K562 (cell line): Measurements from ENCODE around the gene ALKBH8. TPM values are rescaled to one million over a fixed set of nuclear protein-coding genes. Genes with fewer than 3 reads are reported as not detected.

ENCODE experiments used
- ATAC-seq: fragments of 200-7000 bp; cut with Tn5 transposase; 3 replicates; pipeline ENCODE4 v1.9.1; 2020; ENCODE audit warnings: moderate library complexity
- BruUV-seq: library from RNA; stranded (reverse); fragments of 400-500 nt; replicated peaks from 2 replicates; lab custom pipeline; 2021; lab: Mats Ljungman, UMichigan
- CTCF ChIA-PET: fragments of 300-600 bp; formaldehyde crosslinking; extraction: SDS; loops from one replicate; lab custom pipeline; 2021; ENCODE audit warnings: low intra/inter-chr PET ratio; lab: Yijun Ruan, JAX
- POLR2A ChIA-PET: fragments of 300-600, 350-650 bp; sonication (Branson Sonifier 250); formaldehyde crosslinking; extraction: SDS; loops from one replicate; lab custom pipeline; 2021; ENCODE audit warnings: antibody characterized with exemption, inconsistent platforms; lab: Yijun Ruan, JAX
- DNase-seq, 4 experiments: peaks; one replicate each; pipeline versions ENCODE4 v3.0.0 to v3.0.0-alpha.2; 2011 to 2018; ENCODE audit warnings: low spot score in 3 of 4, mixed read lengths in 3 of 4; ENCODE audit errors: extremely low read depth in 1 of 4
- FAIRE-seq: peaks from 2 replicates; lab custom pipeline; 2011; peaks lifted over from hg19 to GRCh38; lab: Jason Lieb, UNC
- H2AFZ ChIP-seq: 2 replicates; pipeline ENCODE4 v1.6.0; 2011; ENCODE audit warnings: low read depth, low read length, control low read depth, inconsistent platforms
- H3K27ac ChIP-seq: fragments of 200-600 bp; 3 replicates; pipeline ENCODE4 v1.8.0; 2011; ENCODE audit warnings: low read depth, mild to moderate bottlenecking, control low read depth, inconsistent platforms, low read length, moderate library complexity, mixed read lengths; ENCODE audit errors: extremely low read depth
- H3K27me3 ChIP-seq, 2 experiments: fragments of 300-600 bp in 1 of 2; 2 replicates in 1 of 2; 3 replicates in 1 of 2; pipeline versions ENCODE4 v1.6.0 to v1.8.0; 2011; ENCODE audit warnings: inconsistent platforms in 2 of 2, low read length in 2 of 2, mild to moderate bottlenecking in 1 of 2, mixed read lengths in 1 of 2, moderate library complexity in 1 of 2; ENCODE audit not compliant: control insufficient read depth in 2 of 2, insufficient read depth in 2 of 2
- H3K36me3 ChIP-seq: fragments of 300-600 bp; 3 replicates; pipeline ENCODE4 v1.8.0; 2011; ENCODE audit warnings: mild to moderate bottlenecking, low read length, inconsistent platforms; ENCODE audit not compliant: control insufficient read depth, insufficient read depth
- H3K4me1 ChIP-seq, 2 experiments: fragments of 200-600 bp in 1 of 2; replicated peaks in 1 of 2; 2 replicates in 1 of 2; 3 replicates in 1 of 2; pipeline versions ENCODE4 v1.5.1 to v1.8.0; 2011; ENCODE audit warnings: inconsistent platforms in 2 of 2, low read length in 2 of 2, mild to moderate bottlenecking in 1 of 2, mixed read lengths in 1 of 2, moderate library complexity in 1 of 2; ENCODE audit not compliant: control insufficient read depth in 2 of 2, insufficient read depth in 2 of 2
- H3K4me2 ChIP-seq: 2 replicates; pipeline ENCODE4 v1.6.1; 2011; ENCODE audit warnings: low read length, control low read depth, inconsistent platforms, mixed read lengths; ENCODE audit not compliant: insufficient read depth
- H3K4me3 ChIP-seq: fragments of 200-600 bp; sonication (generic), shearing (Covaris generic); 2 replicates; pipeline ENCODE4 v1.5.1; 2016; ENCODE audit warnings: control low read depth, inconsistent platforms
- H3K79me2 ChIP-seq: fragments of 200-600 bp; 3 replicates; pipeline ENCODE4 v1.8.0; 2011; ENCODE audit warnings: low read length, inconsistent platforms; ENCODE audit not compliant: control insufficient read depth, insufficient read depth
- H3K9ac ChIP-seq, 2 experiments: 2 replicates each; pipeline versions ENCODE4 v1.6.0 to v1.6.1; 2011; ENCODE audit warnings: low read depth in 2 of 2, low read length in 2 of 2, control low read depth in 1 of 2, inconsistent platforms in 1 of 2, mild to moderate bottlenecking in 1 of 2, mixed read lengths in 1 of 2; ENCODE audit not compliant: insufficient read depth in 1 of 2
- H3K9me1 ChIP-seq: one replicate; pipeline ENCODE4 v1.6.0; 2011; ENCODE audit warnings: inconsistent platforms, mild to moderate bottlenecking, low read length, moderate library complexity; ENCODE audit not compliant: control insufficient read depth, insufficient read depth
- H3K9me3 ChIP-seq: replicated peaks from 2 replicates; pipeline ENCODE4 v1.5.1; 2011; ENCODE audit warnings: low read depth, low read length, inconsistent platforms; ENCODE audit not compliant: control insufficient read depth, insufficient read depth
- H4K20me1 ChIP-seq: replicated peaks from 2 replicates; pipeline ENCODE4 v1.6.1; 2011; ENCODE audit warnings: low read length, inconsistent platforms, mixed read lengths; ENCODE audit not compliant: control insufficient read depth, insufficient read depth
- HOMEZ ChIP-seq: fragments of 250-450 bp; sonication (Bioruptor Pico); IDR thresholded peaks from 2 replicates; pipeline ENCODE4 v1.4.0; 2020; ENCODE audit warnings: mild to moderate bottlenecking, moderate library complexity
- KDM1A ChIP-seq, 2 experiments: fragments of 450-650 bp; IDR thresholded peaks; 2 replicates each; pipeline ENCODE4 v1.6.1; 2016; ENCODE audit warnings: mild to moderate bottlenecking in 2 of 2
- SMAD2 ChIP-seq: fragments of 150-350 bp; IDR thresholded peaks from 2 replicates; pipeline ENCODE4 v1.6.1; 2014; ENCODE audit warnings: low read depth, mild to moderate bottlenecking, low read length
- TSHZ1 ChIP-seq: fragments of 250-450 bp; sonication (Bioruptor Pico); IDR thresholded peaks from 2 replicates; pipeline ENCODE4 v1.4.0; 2020; ENCODE audit warnings: mild to moderate bottlenecking, moderate library complexity
- UBTF ChIP-seq, 2 experiments: IDR thresholded peaks; 2 replicates each; pipeline ENCODE4 v1.6.1; 2012; ENCODE audit warnings: improper control_type of control experiment in 2 of 2, low read depth in 2 of 2, low read length in 2 of 2, borderline replicate concordance in 1 of 2
- ZBTB2 ChIP-seq: fragments of 450-650 bp; IDR thresholded peaks from 2 replicates; pipeline ENCODE4 v1.6.1; 2016; ENCODE audit warnings: antibody characterized with exemption
- ZNF24 ChIP-seq: fragments of 450-650 bp; IDR thresholded peaks from 2 replicates; pipeline ENCODE4 v1.6.1; 2016
- ZNF253 ChIP-seq: fragments of 250-450 bp; sonication (Bioruptor Pico); conservative IDR thresholded peaks from 2 replicates; pipeline ENCODE4 v1.6.1; 2021; ENCODE audit warnings: mild to moderate bottlenecking
- ZNF445 ChIP-seq: fragments of 250-450 bp; sonication (Bioruptor Pico); IDR thresholded peaks from 2 replicates; pipeline ENCODE4 v1.4.0; 2020; ENCODE audit warnings: low read depth, mild to moderate bottlenecking, moderate library complexity
- WGBS: fragments of 100-300 bp; shearing (Covaris generic); methylation state at CpG from one replicate; pipeline ENCODE4 v1.1.6; 2016; ENCODE audit warnings: low coverage, mixed read lengths; ENCODE audit not compliant: insufficient coverage; ENCODE audit errors: missing lambda C conversion rate; 5-methylcytosine and 5-hydroxymethylcytosine counted together
- in situ Hi-C: fragments of 300-500 bp; cut with MboI; formaldehyde crosslinking; loops from 4 replicates; pipeline ENCODE4 v1.15.0; 2018; ENCODE audit warnings: inconsistent platforms, mixed read lengths
- intact Hi-C: fragments of 100-400 bp; cut with micrococcal nuclease; formaldehyde crosslinking; loops from 2 replicates; pipeline ENCODE4 v1.14.2; 2022
- polyA plus RNA-seq, 8 experiments: library from polyadenylated mRNA; depleted of rRNA in 4 of 8; stranded (reverse) in 5 of 8; unstranded in 3 of 8; fragments of >200 nt; fragmentation: Nextera tagmentation in 2 of 8; fragmentation: Illumina TruSeq in 1 of 8; extraction: Ambion mirVana in 2 of 8; extraction: Trizol in 1 of 8; gene quantifications; 2 replicates each; pipeline versions ENCODE4 v1.2.1 to v1.2.3, GENCODE V29; 2011 to 2014; ENCODE audit warnings: inconsistent platforms in 1 of 8, missing spikeins in 1 of 8
- total RNA-seq, 7 experiments: library from RNA; depleted of rRNA in 6 of 7; stranded (reverse); fragments of >200 nt in 6 of 7; fragmentation: Illumina TruSeq in 2 of 7; extraction: Trizol in 2 of 7; gene quantifications; 2 replicates each; pipeline versions ENCODE4 v1.2.1 to v1.2.3, GENCODE V29; 2011 to 2021; ENCODE audit warnings: low replicate concordance in 1 of 7

ALKBH8 gene
- total and polyA plus RNA-seq, 9 of the 15 experiments (the other 6 are each of a cell fraction or from before 2014, with no cell fraction given) = 4.3 to 14.4 (median 9.1) TPM

GRCh38 chr11:107609400-107610218 is 44.1 kb upstream of the ALKBH8 start:
- FAIRE-seq = no peak
- H3K79me2 ChIP-seq = no peaks in the 10 kb centered on the region
- no peak for DNase-seq
- H3K36me3 ChIP-seq = no peaks in the 10 kb centered on the region
- no peaks in the 10 kb centered on the region for H3K9me3 ChIP-seq
- no peaks in the 10 kb centered on the region for H4K20me1 ChIP-seq
- in situ Hi-C loops (no loop called here), intact Hi-C loops (no loop called here)
- CTCF ChIA-PET = no interaction called here
- H3K27me3 ChIP-seq = peaks cover 0 to 2% of the 10 kb centered on the region in 2 experiments; a peak in 3 of 5 replicates
- POLR2A ChIA-PET = interaction anchor here (1.2 kb wide), 1 partner anchor 13 kb away, joined by 3 read pairs; no protein-coding TSS in a partner anchor
- H3K9me1 ChIP-seq = no peaks in the 10 kb centered on the region
- H3K27ac ChIP-seq = no peak overlapping the region
- ATAC-seq = no peak
- H3K4me2 ChIP-seq = no peak overlapping the region
- H3K9ac ChIP-seq = no peak overlapping the region
- BruUV-seq = no TSS peak
- no peak overlapping the region for H3K4me3 ChIP-seq
- no peaks in the 10 kb centered on the region for H3K4me1 ChIP-seq
- WGBS = 5% methylated on average over 10 of the region's 10 CpGs
- no peak overlapping the region for H2AFZ ChIP-seq
- TF ChIP-seq ZNF253 (no peak), KDM1A (IDR thresholded peaks at IDR 0.05) (no peak), ZNF24 (no peak), ZBTB2 (no peak), UBTF (IDR thresholded peaks at IDR 0.05; ENCODE audit: borderline replicate concordance in 1 of 2, low read depth in 2 of 2, low read length in 2 of 2) (no peak), HOMEZ (CRISPR knock-in tag) (no peak), ZNF445 (CRISPR knock-in tag) (no peak), TSHZ1 (no peak), SMAD2 (no peak)
